Dermis blood vessel endothelial cell (primary cell): ENCODE measurements around the gene NUMA1. TPM values are rescaled to one million over a fixed set of nuclear protein-coding genes. Genes with fewer than 3 reads are reported as not detected.

ENCODE experiments used
- DNase-seq: peaks from one replicate; pipeline ENCODE4 v3.0.0; 2010
- total RNA-seq: library from RNA; depleted of rRNA; stranded (reverse); fragments of >200 nt; gene quantifications from 2 replicates; pipeline ENCODE4 v1.2.3, GENCODE V29; 2014

NUMA1 gene
- total RNA-seq, 1 donor from 2014 or later: 151 TPM

GRCh38 chr11:72067266-72067665 is 13.1 kb downstream of the NUMA1 start:
- peak; percentile 82 for DNase-seq

GRCh38 chr11:72066855-72067254 is 13.5 kb downstream of the NUMA1 start:
- peak; percentile 17 for DNase-seq

GRCh38 chr11:72061739-72062396 is 18.5 kb downstream of the NUMA1 start:
- DNase-seq: no peak

- no peak for DNase-seq
Measured at GRCh38 chr11:72058416-72059034, 21.8 kb downstream of the NUMA1 start.

- peak; percentile 89 for DNase-seq
Measured at GRCh38 chr11:72048766-72049460, 31.4 kb downstream of the NUMA1 start.

- DNase-seq: no peak
Measured at GRCh38 chr11:72045849-72046248, 34.5 kb downstream of the NUMA1 start.

- DNase-seq: no peak
Measured at GRCh38 chr11:72042064-72042745, 38.1 kb downstream of the NUMA1 start.

- peak; percentile 75 for DNase-seq
Measured at GRCh38 chr11:72041364-72042063, 38.8 kb downstream of the NUMA1 start.

- peak; percentile 96 for DNase-seq
Measured at GRCh38 chr11:72040491-72041363, 39.6 kb downstream of the NUMA1 start.

- DNase-seq: no peak
Measured at GRCh38 chr11:72039856-72040401, 40.4 kb downstream of the NUMA1 start.

- DNase-seq: peak; percentile 20
Measured at GRCh38 chr11:72039031-72039855, 41.1 kb downstream of the NUMA1 start.

GRCh38 chr11:72038491-72038890 is 41.9 kb downstream of the NUMA1 start:
- DNase-seq: no peak

GRCh38 chr11:72037554-72038311 is 42.6 kb downstream of the NUMA1 start:
- DNase-seq: no peak

GRCh38 chr11:72036687-72037086 is 43.7 kb downstream of the NUMA1 start:
- no peak for DNase-seq

GRCh38 chr11:72030472-72031045 is 49.8 kb downstream of the NUMA1 start:
- no peak for DNase-seq

- no peak for DNase-seq
Measured at GRCh38 chr11:72026090-72026489, 54.3 kb downstream of the NUMA1 start.

- DNase-seq: no peak
Measured at GRCh38 chr11:72024069-72024754, 56.1 kb downstream of the NUMA1 start.

- no peak for DNase-seq
Measured at GRCh38 chr11:72023335-72023734, 57.0 kb downstream of the NUMA1 start.

GRCh38 chr11:72018171-72018570 is 62.2 kb downstream of the NUMA1 start:
- DNase-seq: no peak
